Activated T-cell treated with anti-CD3 and anti-CD28 coated beads, Interleukin-2, amount 50 U/mL, for 72 hours (primary cell): Measurements from ENCODE around the gene PTS. TPM values are rescaled to one million over a fixed set of nuclear protein-coding genes. Genes with fewer than 3 reads are reported as not detected.
A peak's percentile ranks its signal among the peaks of the same experiment; 100 is the strongest.
"Not testable (repeated sequence)": the region's sequence is repeated elsewhere in the genome, so short reads cannot be mapped to it uniquely, and the experiment has no call there.

Experiments
- ATAC-seq, 2 donors: fragments of 150-1000 bp; cut with Tn5 transposase; replicated peaks in 1 of 2; 2 replicates each; pipeline ENCODE4 v1.10.0; 2021; ENCODE audit warnings: moderate library complexity in 2 of 2, mild to moderate bottlenecking in 1 of 2
- DNase-seq, 2 donors: peaks; one replicate each; pipeline ENCODE4 v3.0.0; 2021 to 2022; ENCODE audit warnings: mixed read lengths in 1 of 2
- H3K27ac Mint-ChIP-seq: one replicate; pipeline ENCODE4 v1.8.0; 2022; ENCODE audit warnings: mild to moderate bottlenecking, moderate library complexity, mixed read lengths
- H3K27me3 Mint-ChIP-seq: one replicate; pipeline ENCODE4 v1.8.0; 2022; ENCODE audit warnings: low read depth, mixed read lengths
- H3K36me3 Mint-ChIP-seq, 2 donors: one replicate each; pipeline ENCODE4 v1.8.0; 2022; ENCODE audit warnings: mixed read lengths in 2 of 2, mild to moderate bottlenecking in 1 of 2; ENCODE audit not compliant: insufficient read depth in 2 of 2
- H3K4me1 Mint-ChIP-seq: one replicate; pipeline ENCODE4 v1.8.0; 2022; ENCODE audit warnings: low read depth, mixed read lengths
- H3K4me3 Mint-ChIP-seq, 2 donors: one replicate each; pipeline ENCODE4 v1.8.0; 2022; ENCODE audit warnings: mild to moderate bottlenecking in 2 of 2, mixed read lengths in 2 of 2, moderate library complexity in 2 of 2
- H3K9me3 Mint-ChIP-seq, 2 donors: one replicate each; pipeline ENCODE4 v1.8.0; 2022; ENCODE audit warnings: mixed read lengths in 2 of 2
- total RNA-seq, 2 donors: library from RNA; stranded (reverse); gene quantifications; one replicate each; pipeline ENCODE4 v1.2.3, GENCODE V29; 2022

PTS gene
- total RNA-seq, result 10 to 100 TPM; 28.7 to 28.9 TPM

- H3K9me3 Mint-ChIP-seq, result no peaks in the 10 kb centered on the region
- H3K4me3 Mint-ChIP-seq, result peak within 1 kb of the TSS; percentile 88 to 89
- H3K4me1 Mint-ChIP-seq, result peaks cover 17% of the 10 kb centered on the region
- H3K36me3 Mint-ChIP-seq, result peaks cover 0 to 13% of the 10 kb centered on the region in 2 donors
- ATAC-seq, result peak; percentile 95 to 96
- H3K27ac Mint-ChIP-seq, result peak within 1 kb of the TSS; percentile 87
- H3K27me3 Mint-ChIP-seq, result no peaks in the 10 kb centered on the region
- DNase-seq, result peak; percentile 87 to 90
Observed at GRCh38 chr11:112226062-112226830, at the start of gene PTS. PTS (plus strand) TSS chr11:112226428; CDS start chr11:112226444, 16 bp downstream.

- peaks cover 13% of the 10 kb centered on the region for H3K4me1 Mint-ChIP-seq
- no peak overlapping the region for H3K27ac Mint-ChIP-seq
- H3K36me3 Mint-ChIP-seq, result no peaks in the 10 kb centered on the region
- H3K9me3 Mint-ChIP-seq, result no peaks in the 10 kb centered on the region
- ATAC-seq (no peak), DNase-seq (no peak)
- H3K27me3 Mint-ChIP-seq, result peaks cover 60% of the 10 kb centered on the region
- no peak overlapping the region for H3K4me3 Mint-ChIP-seq
Observed at GRCh38 chr11:112177589-112177988, 48.6 kb upstream of the PTS start.

DNA sequence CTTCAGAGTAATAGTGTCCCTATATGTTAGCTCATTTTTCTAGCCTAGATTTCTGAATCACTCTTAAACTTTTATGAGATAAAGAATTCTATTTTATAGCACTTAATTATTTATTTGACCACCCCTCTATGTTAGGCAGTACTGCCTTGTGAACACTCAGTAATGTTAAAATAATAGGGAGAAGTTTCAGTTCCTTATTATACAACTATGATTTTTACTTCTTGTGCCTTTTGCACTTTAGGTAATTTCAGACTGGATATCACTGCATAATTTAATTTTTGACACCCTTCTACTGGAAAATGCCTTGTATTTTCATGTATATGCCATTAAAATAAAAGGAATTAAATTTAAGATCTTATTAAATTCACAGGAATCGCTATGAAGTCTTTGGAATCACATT lies 47.8 kb upstream of the PTS start:
- peaks cover 60% of the 10 kb centered on the region for H3K27me3 Mint-ChIP-seq
- no peak for DNase-seq

DNA sequence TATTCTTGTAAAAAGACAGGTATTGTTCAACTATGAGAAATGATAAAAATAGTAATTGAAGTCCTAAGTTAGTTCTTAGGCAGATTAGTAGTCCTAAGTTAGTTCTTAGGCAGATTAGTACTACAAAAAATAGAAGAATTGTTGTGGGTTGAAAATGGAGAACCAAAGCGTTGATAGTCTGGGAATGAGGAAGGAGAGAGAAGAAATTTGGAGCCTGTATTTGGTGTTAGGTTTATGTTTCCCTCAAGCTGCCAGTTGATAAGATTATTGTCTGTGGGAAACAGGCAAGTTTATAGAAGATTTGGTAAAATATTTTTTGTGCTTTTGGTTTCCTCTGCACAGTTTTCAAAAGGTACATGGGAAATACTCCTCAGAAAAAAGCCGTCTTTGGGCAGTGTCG lies 47.3 kb upstream of the PTS start:
- no peak overlapping the region for H3K27ac Mint-ChIP-seq
- H3K4me1 Mint-ChIP-seq, result peaks cover 13% of the 10 kb centered on the region
- no peak overlapping the region for H3K4me3 Mint-ChIP-seq
- no peak for ATAC-seq
- no peaks in the 10 kb centered on the region for H3K36me3 Mint-ChIP-seq
- peaks cover 60% of the 10 kb centered on the region for H3K27me3 Mint-ChIP-seq
- no peaks in the 10 kb centered on the region for H3K9me3 Mint-ChIP-seq
- no peak for DNase-seq

More for the DNA sequence above, 47.8 kb upstream of the PTS start:
- Mint-ChIP-seq H3K9me3 (no peaks in the 10 kb centered on the region), H3K36me3 (no peaks in the 10 kb centered on the region), H3K4me1 (peaks cover 13% of the 10 kb centered on the region), H3K27ac (no peak overlapping the region), H3K4me3 (no peak overlapping the region)
- ATAC-seq, result no peak

DNA sequence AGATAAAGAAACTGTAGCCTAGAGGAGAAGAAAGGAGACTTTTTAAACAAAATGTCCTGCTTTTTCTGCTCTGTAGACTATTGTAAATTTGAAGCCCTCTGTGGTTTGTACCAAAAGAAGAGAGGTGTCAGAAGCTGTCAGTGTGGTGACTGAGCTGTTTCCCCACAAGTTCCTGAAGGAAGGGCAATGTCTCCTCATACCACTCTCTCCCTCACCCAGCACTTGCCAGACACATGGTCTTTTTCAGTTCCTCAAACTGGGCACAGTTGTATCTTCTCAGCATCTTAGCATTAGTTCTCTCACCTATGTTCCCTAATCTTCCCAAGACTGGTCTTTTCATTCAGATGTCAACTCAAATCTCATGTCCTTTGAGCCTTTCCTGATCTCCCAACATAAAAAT lies 46.6 kb upstream of the PTS start:
- DNase-seq, result no peak
- Mint-ChIP-seq H3K27me3 (peaks cover 57% of the 10 kb centered on the region), H3K4me1 (peaks cover 11% of the 10 kb centered on the region), H3K36me3 (no peaks in the 10 kb centered on the region), H3K27ac (no peak overlapping the region), H3K9me3 (no peaks in the 10 kb centered on the region), H3K4me3 (no peak overlapping the region)
- ATAC-seq, result no peak

GRCh38 chr11:112182867-112183266 lies 43.4 kb upstream of the PTS start:
- H3K27me3 Mint-ChIP-seq, result peaks cover 30% of the 10 kb centered on the region
- no peak overlapping the region for H3K27ac Mint-ChIP-seq
- H3K4me1 Mint-ChIP-seq, result no peaks in the 10 kb centered on the region
- H3K4me3 Mint-ChIP-seq, result no peak overlapping the region
- DNase-seq (no peak), ATAC-seq (no peak)
- no peaks in the 10 kb centered on the region for H3K36me3 Mint-ChIP-seq
- H3K9me3 Mint-ChIP-seq, result no peaks in the 10 kb centered on the region

- no peak overlapping the region for H3K27ac Mint-ChIP-seq
- peaks cover 12% of the 10 kb centered on the region for H3K27me3 Mint-ChIP-seq
- H3K4me3 Mint-ChIP-seq, result no peak overlapping the region
- DNase-seq (no peak), ATAC-seq (no peak)
- no peaks in the 10 kb centered on the region for H3K36me3 Mint-ChIP-seq
- H3K9me3 Mint-ChIP-seq, result no peaks in the 10 kb centered on the region
- H3K4me1 Mint-ChIP-seq, result no peaks in the 10 kb centered on the region
Observed at GRCh38 chr11:112185883-112186282, 40.3 kb upstream of the PTS start.

- H3K9me3 Mint-ChIP-seq, result no peaks in the 10 kb centered on the region
- peaks cover 11% of the 10 kb centered on the region for H3K27me3 Mint-ChIP-seq
- DNase-seq (no peak), ATAC-seq (no peak)
- H3K27ac Mint-ChIP-seq, result no peak overlapping the region
- no peaks in the 10 kb centered on the region for H3K4me1 Mint-ChIP-seq
- no peak overlapping the region for H3K4me3 Mint-ChIP-seq
- no peaks in the 10 kb centered on the region for H3K36me3 Mint-ChIP-seq
Observed at GRCh38 chr11:112186304-112186703, 39.9 kb upstream of the PTS start.

GRCh38 chr11:112195113-112195512 lies 31.1 kb upstream of the PTS start:
- H3K27me3 Mint-ChIP-seq, DNase-seq, H3K27ac Mint-ChIP-seq, ATAC-seq, H3K4me1 Mint-ChIP-seq, H3K4me3 Mint-ChIP-seq, H3K36me3 Mint-ChIP-seq, H3K9me3 Mint-ChIP-seq: not testable (repeated sequence)

DNA sequence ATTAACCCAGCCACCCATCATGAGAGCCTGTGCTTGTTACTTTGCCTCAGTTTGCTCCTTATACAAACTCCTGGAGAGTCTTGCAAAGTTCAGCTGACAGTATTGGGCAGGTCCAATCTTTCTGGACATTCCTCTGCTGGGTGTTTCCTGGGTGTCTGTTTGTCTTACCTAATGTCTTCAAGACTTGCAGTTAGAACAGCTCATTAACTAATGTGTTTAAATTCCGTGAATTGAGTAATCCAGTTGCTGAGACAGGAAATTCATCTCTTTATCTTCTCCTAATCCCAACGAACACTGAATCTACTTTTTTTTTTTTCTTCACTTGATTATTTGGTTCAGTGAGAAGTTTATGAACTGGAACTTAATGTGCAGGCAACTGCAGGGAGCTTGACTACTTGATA lies 30.3 kb upstream of the PTS start:
- Mint-ChIP-seq H3K4me1 (no peaks in the 10 kb centered on the region), H3K36me3 (no peaks in the 10 kb centered on the region), H3K27me3 (no peaks in the 10 kb centered on the region), H3K27ac (no peak overlapping the region), H3K4me3 (no peak overlapping the region), H3K9me3 (no peaks in the 10 kb centered on the region)
- ATAC-seq (no peak), DNase-seq (no peak)

GRCh38 chr11:112196519-112197087 lies 29.6 kb upstream of the PTS start:
- H3K9me3 Mint-ChIP-seq, result no peaks in the 10 kb centered on the region

GRCh38 chr11:112199101-112199500 lies 27.1 kb upstream of the PTS start:
- not testable (repeated sequence) for H3K36me3 Mint-ChIP-seq, H3K27me3 Mint-ChIP-seq, DNase-seq, H3K27ac Mint-ChIP-seq, ATAC-seq, H3K4me1 Mint-ChIP-seq, H3K9me3 Mint-ChIP-seq, H3K4me3 Mint-ChIP-seq

More at GRCh38 chr11:112196519-112197087, 29.6 kb upstream of the PTS start:
- no peak overlapping the region for H3K4me3 Mint-ChIP-seq
- no peak for DNase-seq
- no peak for ATAC-seq
- no peaks in the 10 kb centered on the region for H3K27me3 Mint-ChIP-seq
- no peaks in the 10 kb centered on the region for H3K4me1 Mint-ChIP-seq
- no peak overlapping the region for H3K27ac Mint-ChIP-seq
- H3K36me3 Mint-ChIP-seq, result no peaks in the 10 kb centered on the region

- H3K27me3 Mint-ChIP-seq, result no peaks in the 10 kb centered on the region
- no peak overlapping the region for H3K27ac Mint-ChIP-seq
- no peak for ATAC-seq
- no peak overlapping the region for H3K4me3 Mint-ChIP-seq
- H3K4me1 Mint-ChIP-seq, result no peaks in the 10 kb centered on the region
- H3K36me3 Mint-ChIP-seq, result no peaks in the 10 kb centered on the region
- DNase-seq, result no peak
- no peaks in the 10 kb centered on the region for H3K9me3 Mint-ChIP-seq
Observed at GRCh38 chr11:112200252-112200651, 26.0 kb upstream of the PTS start.

GRCh38 chr11:112206071-112206470 lies 20.2 kb upstream of the PTS start:
- no peaks in the 10 kb centered on the region for H3K36me3 Mint-ChIP-seq
- no peak overlapping the region for H3K27ac Mint-ChIP-seq
- ATAC-seq (no peak), DNase-seq (no peak)
- H3K4me1 Mint-ChIP-seq, result no peaks in the 10 kb centered on the region
- H3K4me3 Mint-ChIP-seq, result no peak overlapping the region
- H3K27me3 Mint-ChIP-seq, result no peaks in the 10 kb centered on the region
- no peaks in the 10 kb centered on the region for H3K9me3 Mint-ChIP-seq
